GM13977 (cell line): ENCODE measurements around the gene TMEM38A.

Experiments used
- DNase-seq: peaks from one replicate; pipeline ENCODE4 v3.0.0; 2012; ENCODE audit warnings: low spot score
- CTCF ChIP-seq: IDR thresholded peaks from 2 replicates; pipeline ENCODE4 v1.5.1; 2012; ENCODE audit warnings: mild to moderate bottlenecking, control low read depth; ENCODE audit not compliant: insufficient read depth; ENCODE audit errors: extremely low read depth, missing control alignments
- in situ Hi-C: fragments of 300-500 bp; cut with MboI; formaldehyde crosslinking; loops from one replicate; pipeline ENCODE4 v1.12.0; 2022; ENCODE audit warnings: low sequenced_read_pairs, low pct_unique_long_range_greater_than_20kb, mixed read lengths, inconsistent platforms; ENCODE audit not compliant: unreplicated experiment

Gene TMEM38A

DNA sequence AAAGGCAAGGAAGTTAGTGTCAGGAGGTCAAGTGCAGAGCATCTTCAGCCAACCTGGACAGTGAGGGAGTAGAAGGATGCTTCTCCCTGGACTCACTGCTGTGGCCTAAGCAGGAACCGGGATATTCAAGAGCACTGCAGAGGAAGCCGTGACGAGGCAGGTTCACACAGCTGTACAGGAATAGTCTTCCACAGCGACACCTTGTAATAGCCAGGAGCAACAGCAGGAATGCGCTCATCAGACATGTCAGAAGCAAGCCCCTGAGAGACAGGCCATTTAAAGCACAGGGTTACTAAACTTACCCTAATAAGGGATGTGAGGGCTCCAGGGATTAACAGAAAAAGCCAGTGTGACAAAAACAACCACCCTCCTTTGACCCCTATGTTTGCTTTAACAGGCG lies 29.5 kb upstream of the TMEM38A start:
- TF ChIP-seq CTCF: no peak
- no peak for DNase-seq
- in situ Hi-C loops: no loop called here

DNA sequence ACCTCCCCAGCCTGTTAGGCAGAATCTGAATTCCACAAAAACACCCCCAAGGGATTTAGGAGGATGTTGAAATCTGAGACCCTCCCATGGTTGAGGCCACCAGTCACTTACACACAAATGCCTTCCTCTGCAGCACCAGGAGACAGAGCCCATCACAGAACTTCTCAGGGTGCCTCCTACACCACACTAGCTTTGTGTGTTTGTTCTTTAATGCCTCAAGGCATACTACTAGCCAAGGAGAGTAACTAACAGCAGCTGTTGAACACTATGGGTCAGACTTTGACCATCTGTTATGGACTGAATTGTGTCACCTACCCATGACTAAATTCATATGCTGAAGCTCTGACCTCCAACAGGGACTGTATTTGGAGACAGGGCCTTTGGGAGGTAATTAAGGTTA lies 23.4 kb upstream of the TMEM38A start:
- no peak for TF ChIP-seq CTCF
- DNase-seq: no peak
- in situ Hi-C loops: no loop called here

GRCh38 chr19:16638666-16639065 lies 22.3 kb upstream of the TMEM38A start:
- TF ChIP-seq CTCF: no peak
- no peak for DNase-seq
- in situ Hi-C loops: no loop called here

DNA sequence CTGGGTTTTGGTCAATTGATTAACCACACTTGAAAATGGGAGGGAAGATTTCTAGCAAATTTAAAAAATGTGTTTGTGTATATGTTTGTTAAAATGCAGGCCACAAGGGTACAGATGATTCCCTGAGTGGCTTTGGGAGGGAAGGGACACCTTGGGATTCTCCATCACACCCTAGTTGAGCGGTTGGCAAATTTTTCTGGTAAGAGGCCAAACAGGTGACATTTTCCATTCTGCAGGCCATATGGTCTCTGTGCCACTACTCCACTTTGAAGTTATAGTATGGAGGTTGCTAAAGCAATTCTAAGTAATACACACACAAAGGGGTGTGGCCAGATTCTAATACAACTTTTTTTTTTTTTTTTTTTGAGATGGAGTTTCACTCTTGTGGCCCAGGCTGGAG lies 20.0 kb upstream of the TMEM38A start:
- no peak for TF ChIP-seq CTCF
- no peak for DNase-seq
- in situ Hi-C loops: no loop called here

GRCh38 chr19:16641695-16642094 lies 19.2 kb upstream of the TMEM38A start:
- in situ Hi-C loops: no loop called here
- TF ChIP-seq CTCF: no peak
- DNase-seq: no peak

DNA sequence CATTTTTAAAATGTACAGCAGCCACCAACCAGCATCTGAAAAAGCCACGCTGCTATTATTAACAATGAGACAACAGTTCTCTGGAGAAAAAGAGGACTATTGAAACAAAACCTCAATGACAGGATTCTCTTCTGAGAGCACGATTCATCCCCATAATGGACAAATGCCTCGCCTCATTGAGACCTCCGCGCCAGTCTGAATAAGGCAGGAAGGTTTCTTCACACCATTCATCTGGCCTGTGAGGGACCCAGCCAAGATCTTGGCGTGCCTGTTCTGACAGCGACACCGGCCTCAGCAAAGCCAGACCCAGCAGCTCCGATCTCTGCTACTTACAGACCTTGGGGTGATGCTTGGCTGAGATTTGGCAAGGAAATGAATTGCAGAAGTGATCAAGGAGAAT lies 15.8 kb upstream of the TMEM38A start:
- in situ Hi-C loops: no loop called here
- DNase-seq: no peak
- no peak for TF ChIP-seq CTCF

DNA sequence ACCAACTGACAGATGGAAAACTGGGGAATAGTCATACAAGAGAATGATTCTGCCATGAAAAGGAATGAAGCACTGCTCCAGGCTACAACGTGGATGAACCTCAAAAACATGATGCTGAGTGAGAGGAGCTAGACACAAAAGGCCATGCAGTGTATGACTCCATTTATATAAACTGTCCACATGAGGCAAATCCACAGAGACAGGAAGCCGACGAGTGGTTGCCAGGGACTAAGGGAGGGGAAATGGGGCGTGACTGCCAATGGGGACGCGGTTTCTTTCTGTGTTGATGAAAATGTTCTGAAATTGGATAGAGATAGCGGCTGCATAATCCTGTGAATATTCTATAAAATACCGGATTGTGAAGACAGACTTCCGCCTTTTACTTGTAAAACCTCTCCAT lies 11.2 kb upstream of the TMEM38A start:
- no peak for TF ChIP-seq CTCF
- in situ Hi-C loops: no loop called here
- no peak for DNase-seq
